HG02938 (cell line): ENCODE data around the gene UBQLN4.

Experiments
- ATAC-seq: cut with Tn5 transposase; IDR thresholded peaks from one replicate; pipeline ENCODE4 v1.9.1; 2021; ENCODE audit warnings: mild to moderate bottlenecking, moderate library complexity; ENCODE audit not compliant: unreplicated experiment

The UBQLN4 gene

GRCh38 chr1:156053768-156054499 lies at the start of gene UBQLN4:
TSS of gene UBQLN4 (minus strand) at chr1:156053798. CDS start at chr1:156053701, 97 bp downstream.
- peak; percentile 19 for ATAC-seq

- ATAC-seq = no peak
These were observed 49.3 kb upstream of the UBQLN4 start for GRCh38 chr1:156102633-156103511.

- no peak for ATAC-seq
These were observed 48.3 kb upstream of the UBQLN4 start for GRCh38 chr1:156101880-156102279.

- no peak for ATAC-seq
These were observed 46.8 kb upstream of the UBQLN4 start for GRCh38 chr1:156100205-156100995.

GRCh38 chr1:156099282-156099681 lies 45.7 kb upstream of the UBQLN4 start:
- no peak for ATAC-seq

- no peak for ATAC-seq
These were observed 45.2 kb upstream of the UBQLN4 start for GRCh38 chr1:156098784-156099183.

- no peak for ATAC-seq
These were observed 44.0 kb upstream of the UBQLN4 start for GRCh38 chr1:156097499-156098178.

- ATAC-seq = peak; percentile 51
These were observed 43.2 kb upstream of the UBQLN4 start for GRCh38 chr1:156096640-156097391.

- no peak for ATAC-seq
These were observed 42.4 kb upstream of the UBQLN4 start for GRCh38 chr1:156095906-156096508.

GRCh38 chr1:156091610-156092009 lies 38.0 kb upstream of the UBQLN4 start:
- no peak for ATAC-seq

GRCh38 chr1:156090840-156091188 lies 37.2 kb upstream of the UBQLN4 start:
- no peak for ATAC-seq

GRCh38 chr1:156090138-156090839 lies 36.7 kb upstream of the UBQLN4 start:
- ATAC-seq = no peak

- ATAC-seq = no peak
These were observed 36.1 kb upstream of the UBQLN4 start for GRCh38 chr1:156089704-156090103.

GRCh38 chr1:156086256-156086662 lies 32.7 kb upstream of the UBQLN4 start:
- no peak for ATAC-seq

- no peak for ATAC-seq
These were observed 30.5 kb upstream of the UBQLN4 start for GRCh38 chr1:156083800-156084790.

GRCh38 chr1:156082309-156083091 lies 28.9 kb upstream of the UBQLN4 start, which contains the start of gene MEX3A:
TSS of gene MEX3A (minus strand) at chr1:156082465. CDS start at chr1:156081998, 467 bp downstream.
- ATAC-seq = no peak

- ATAC-seq = no peak
These were observed 28.3 kb upstream of the UBQLN4 start for GRCh38 chr1:156081917-156082308.
